IPS-NIHi7 (cell line): ENCODE measurements around the gene ST8SIA2.

Experiments
- DNase-seq: peaks from one replicate; pipeline ENCODE4 v3.0.0; 2012; ENCODE audit warnings: mixed read lengths; ENCODE audit errors: extremely low spot score

ST8SIA2 gene

DNA sequence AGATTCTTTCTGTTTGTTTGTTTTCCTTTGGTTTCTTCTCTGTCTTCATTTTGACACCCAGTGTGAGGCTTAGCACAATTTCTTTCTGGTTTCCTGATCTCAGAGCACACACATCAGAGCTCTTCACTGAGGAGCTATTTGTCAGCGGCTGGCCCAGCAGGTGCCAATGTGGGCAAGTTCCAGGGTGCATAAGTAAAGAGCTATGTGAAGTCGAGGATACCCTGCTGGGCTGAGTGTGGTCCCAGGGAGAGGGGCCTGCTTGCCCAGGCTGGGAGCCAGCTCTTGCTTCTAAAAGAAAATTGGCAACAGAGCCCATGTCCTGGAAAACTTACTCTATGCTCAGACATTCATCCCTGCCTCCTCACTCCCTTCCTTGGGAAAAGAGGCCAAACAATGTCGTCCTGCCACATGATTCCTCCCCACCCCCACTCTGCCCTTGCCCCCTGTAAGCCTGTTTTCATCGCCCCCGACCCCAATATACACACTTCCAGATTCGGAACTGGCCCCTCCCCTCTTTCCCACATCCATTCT is 101.2 kb downstream of the ST8SIA2 start:
- DNase-seq, result no peak

DNA sequence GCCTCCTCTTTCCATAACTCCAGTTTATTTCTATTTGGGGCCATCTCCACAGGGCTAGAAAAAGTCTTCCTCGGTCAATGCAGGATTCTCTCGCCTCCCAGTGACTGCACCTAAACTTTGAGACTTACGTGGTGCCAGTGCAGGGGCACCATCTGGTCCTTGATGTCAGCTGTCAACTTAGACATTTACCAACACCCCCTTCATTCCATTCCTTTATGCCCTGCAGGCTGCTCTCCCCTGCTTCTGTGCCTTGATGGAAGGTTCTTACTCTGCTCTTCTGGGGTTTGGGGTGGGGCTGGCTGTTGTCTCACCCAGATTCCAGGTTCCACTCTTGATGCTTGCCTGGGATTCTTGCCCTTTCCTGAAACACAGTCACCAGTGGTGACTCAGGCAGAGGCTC is 101.8 kb downstream of the ST8SIA2 start:
- no peak for DNase-seq

DNA sequence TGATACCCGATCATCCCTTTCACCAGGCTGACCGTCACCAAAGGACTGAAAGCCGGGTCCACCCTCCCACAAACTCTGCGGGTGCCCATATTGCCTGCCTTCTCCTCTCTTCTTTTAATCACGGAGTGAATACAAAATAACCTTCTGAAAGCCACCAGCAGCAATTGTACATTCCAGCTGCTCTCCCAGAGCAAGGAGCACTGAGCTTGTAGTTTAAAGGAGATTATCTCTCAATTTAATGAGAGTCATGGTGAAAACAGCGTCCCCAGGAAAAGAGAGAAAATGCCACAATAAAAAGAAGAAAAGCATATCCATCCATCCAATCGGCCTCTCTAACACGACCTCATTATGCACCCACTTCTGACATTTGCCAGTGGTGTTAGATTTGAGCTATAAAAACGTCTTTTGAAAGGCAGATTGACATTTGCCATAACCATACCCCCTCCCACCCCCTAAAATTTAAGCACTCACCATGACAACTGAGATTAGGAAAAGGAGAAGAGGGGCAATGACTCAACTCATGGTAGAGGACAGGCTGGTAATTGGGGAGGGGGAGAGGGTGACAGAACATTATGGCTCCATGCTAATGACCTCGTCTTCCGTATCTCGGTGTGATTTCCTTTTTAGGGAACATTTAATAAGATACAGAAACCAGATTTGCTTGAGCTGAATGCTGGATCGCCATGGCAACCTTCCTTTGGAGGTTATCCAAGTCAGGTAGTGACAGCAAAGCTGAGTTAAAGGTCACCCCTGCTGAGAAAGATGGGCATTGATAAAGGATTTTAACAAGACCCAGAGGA is 106.2 kb downstream of the ST8SIA2 start:
- DNase-seq, result no peak

DNA sequence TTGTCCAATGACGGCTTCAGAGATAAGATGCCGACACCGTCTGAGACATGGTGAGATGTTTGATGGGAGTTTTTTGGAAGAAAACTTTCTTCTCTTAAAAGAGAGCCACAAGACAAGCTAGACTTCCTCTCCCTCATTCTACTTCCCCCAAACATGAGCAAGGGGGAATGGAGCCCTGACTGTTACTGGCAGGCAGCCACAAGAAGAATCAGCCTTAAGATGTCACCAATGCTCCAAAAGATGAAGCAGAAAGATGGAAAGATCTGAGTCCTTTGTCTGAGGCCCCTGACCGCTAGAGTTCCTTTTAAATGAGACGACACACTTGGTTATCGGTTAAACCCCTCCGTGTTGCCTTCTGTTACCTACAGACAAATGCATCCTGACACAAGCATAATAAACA is 108.7 kb downstream of the ST8SIA2 start:
- DNase-seq, result no peak

DNA sequence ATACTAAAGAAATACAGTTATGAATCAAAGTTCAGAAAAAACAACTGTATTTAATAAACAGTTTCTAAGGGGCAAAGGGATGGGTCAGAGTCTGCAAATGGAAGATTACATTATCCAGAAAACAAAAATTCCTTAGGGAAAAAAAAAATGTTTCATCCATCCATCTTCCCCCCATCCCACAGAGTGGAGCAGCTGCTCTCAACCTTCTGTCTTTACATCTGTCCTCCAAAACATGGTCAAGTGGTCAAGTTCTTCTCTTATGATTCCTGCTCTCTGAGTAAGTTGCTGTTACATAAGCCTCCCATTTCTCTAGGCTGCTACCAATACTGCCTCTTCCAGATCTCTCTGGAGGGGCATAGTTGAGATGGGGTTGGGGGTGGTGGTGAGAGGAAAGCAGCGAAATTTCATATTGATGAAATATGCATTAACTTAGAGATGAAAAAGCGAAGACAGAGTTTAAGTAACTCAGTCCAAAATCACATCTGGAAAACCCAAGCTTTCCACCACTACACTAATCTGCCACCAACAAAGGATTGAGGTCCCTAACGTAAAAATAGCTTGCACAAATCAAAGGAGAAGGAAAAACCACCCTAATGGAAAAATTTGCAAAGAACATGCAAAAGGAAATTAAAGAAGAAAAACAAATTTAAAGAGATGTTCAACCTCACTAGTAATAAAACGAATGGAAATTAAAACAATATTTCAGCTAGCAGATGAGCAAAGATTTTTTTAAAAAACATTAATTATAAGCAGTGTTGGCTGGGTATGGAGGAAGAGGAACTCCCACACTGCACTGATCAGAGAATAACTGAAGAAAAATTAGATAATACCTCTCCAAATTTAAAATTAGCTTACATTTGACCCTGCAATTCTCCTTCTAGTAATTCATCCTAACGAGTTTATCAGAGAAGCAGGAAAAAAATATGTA is 109.5 kb downstream of the ST8SIA2 start:
- DNase-seq, result no peak

DNA sequence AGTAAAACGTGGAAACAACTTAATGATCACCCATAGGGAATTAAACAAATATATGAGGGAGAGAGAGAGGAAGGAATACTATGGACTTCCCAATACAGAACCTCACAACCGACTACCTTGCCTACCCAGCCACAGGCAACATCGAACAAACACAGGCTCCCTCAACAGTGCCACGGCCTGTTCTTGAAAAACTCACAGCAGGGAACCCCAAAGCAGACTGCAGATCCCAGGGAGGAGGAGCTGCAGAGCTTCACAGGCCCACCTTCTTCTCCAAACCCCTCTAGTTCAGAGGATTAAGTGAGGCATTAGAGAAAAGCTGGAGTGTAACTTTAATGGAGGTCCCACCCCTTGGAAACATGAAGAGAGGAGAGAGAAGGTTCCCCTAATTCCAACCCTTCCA is 110.2 kb downstream of the ST8SIA2 start:
- no peak for DNase-seq

DNA sequence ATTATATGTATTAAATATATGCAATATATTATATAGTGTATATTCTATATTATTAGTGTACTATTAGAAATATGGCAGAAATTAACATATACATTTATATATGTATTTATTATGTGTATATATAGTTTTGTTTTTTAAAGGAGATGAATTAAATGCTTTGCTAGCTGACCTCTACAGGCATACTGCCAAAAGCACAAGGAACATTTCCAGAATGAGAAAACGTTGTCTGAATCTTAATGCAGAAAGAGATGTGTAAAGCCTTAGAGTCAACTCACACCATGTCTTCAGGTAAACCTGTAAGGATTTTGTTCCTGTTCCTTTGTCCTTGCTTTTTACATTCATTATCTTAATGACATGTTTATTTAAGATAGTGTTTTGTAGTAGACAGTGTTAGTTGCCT is 111.9 kb downstream of the ST8SIA2 start:
- DNase-seq, result no peak

DNA sequence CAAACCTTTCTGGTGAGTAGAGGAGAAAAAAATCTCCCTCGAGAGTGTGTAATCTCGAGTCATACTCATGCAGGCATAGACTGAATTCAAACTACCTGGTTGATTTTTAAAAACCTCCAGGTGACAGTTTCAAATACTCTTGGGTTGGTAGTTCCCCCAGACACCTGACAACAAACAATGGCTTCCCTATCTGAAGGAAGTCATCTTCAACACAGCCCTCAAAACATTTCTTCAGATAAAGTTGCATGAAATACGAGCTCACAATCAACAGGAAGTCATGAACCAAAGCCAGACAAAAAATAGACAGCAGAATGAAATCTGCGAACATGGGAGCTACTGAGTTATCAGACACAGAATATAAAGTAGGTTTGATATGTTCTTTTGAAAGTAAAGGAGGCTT is 112.8 kb downstream of the ST8SIA2 start:
- no peak for DNase-seq

DNA sequence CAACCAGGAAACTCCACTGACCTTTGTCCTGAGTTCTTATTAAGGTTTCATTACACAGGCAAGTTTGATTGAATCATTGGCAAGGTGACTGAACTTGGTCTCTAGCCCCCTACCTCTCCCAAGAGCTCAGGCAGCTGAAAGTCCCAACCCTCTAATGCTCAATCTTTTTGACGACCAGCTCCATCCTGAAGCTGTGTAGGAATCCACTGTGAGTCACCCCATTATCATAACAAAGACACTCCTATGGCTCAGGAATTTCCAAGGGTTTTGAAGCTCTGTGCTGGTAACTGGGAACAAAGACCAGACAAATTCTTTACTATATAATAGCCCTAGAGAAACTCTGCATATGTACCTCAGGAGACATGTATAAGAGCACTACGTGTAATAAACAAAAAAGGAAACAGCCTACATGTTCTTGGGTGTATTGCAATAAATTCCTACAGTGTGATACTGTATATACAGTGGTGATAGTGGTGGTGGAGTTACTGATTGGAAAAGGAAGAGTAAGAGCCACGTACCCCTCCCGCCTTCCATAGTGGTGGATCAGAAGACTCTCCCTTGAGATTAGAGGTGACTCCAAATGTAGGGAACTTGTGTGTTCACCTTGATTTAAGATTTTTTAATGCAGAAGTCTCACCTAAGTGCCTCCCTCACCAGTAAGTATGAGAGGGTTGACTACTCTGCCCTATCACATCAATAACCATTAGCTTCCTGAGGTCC is 116.6 kb downstream of the ST8SIA2 start:
- peak; percentile 54 for DNase-seq
